Endothelial cell of umbilical vein (primary cell): Measurements from ENCODE around the gene GBF1. TPM values are rescaled to one million over a fixed set of nuclear protein-coding genes. Genes with fewer than 3 reads are reported as not detected.

Source experiments
- BruUV-seq: library from RNA; stranded (reverse); fragments of 400-500 nt; replicated peaks from 2 replicates; lab custom pipeline; 2021; lab: Mats Ljungman, UMichigan
- CTCF ChIA-PET: fragments of 300-600, 350-600 bp; sonication (Branson Sonifier 250); formaldehyde crosslinking; loops from one replicate; lab custom pipeline; 2021; ENCODE audit warnings: antibody characterized with exemption, inconsistent platforms; lab: Charles Lee
- POLR2A ChIA-PET: fragments of 300-600, 350-600 bp; sonication (Branson Sonifier 250); formaldehyde crosslinking; loops from one replicate; lab custom pipeline; 2021; ENCODE audit warnings: antibody characterized with exemption, inconsistent platforms; lab: Charles Lee
- DNase-seq: peaks from one replicate; pipeline ENCODE4 v3.0.0-alpha.2; 2011; ENCODE audit warnings: low read depth, low spot score
- FAIRE-seq: peaks from 2 replicates; lab custom pipeline; 2011; peaks lifted over from hg19 to GRCh38; lab: Jason Lieb, UNC
- H2AFZ ChIP-seq: 2 replicates; pipeline ENCODE4 v1.6.0; 2012; ENCODE audit warnings: low read depth, low read length, control low read depth, inconsistent platforms
- H3K27ac ChIP-seq: 2 replicates; pipeline ENCODE4 v1.5.1; 2011; ENCODE audit warnings: low read depth, mild to moderate bottlenecking, control low read depth, low read length, moderate library complexity; ENCODE audit not compliant: insufficient read depth
- H3K27me3 ChIP-seq, 2 experiments: 2 replicates each; pipeline versions ENCODE4 v1.6.0 to v1.6.1; 2011; ENCODE audit warnings: low read length in 2 of 2, mixed read lengths in 1 of 2; ENCODE audit not compliant: control insufficient read depth in 2 of 2, insufficient read depth in 2 of 2
- H3K36me3 ChIP-seq, 2 experiments: 2 replicates in 1 of 2; 3 replicates in 1 of 2; pipeline ENCODE4 v1.5.1; 2011; ENCODE audit warnings: low read length in 2 of 2, mild to moderate bottlenecking in 1 of 2, moderate library complexity in 1 of 2; ENCODE audit not compliant: control insufficient read depth in 2 of 2, insufficient read depth in 2 of 2; ENCODE audit errors: extremely low read depth in 1 of 2
- H3K4me1 ChIP-seq: 3 replicates; pipeline ENCODE4 v1.5.1; 2011; ENCODE audit warnings: mild to moderate bottlenecking, low read length; ENCODE audit not compliant: control insufficient read depth, insufficient read depth; ENCODE audit errors: extremely low read depth
- H3K4me2 ChIP-seq: 2 replicates; pipeline ENCODE4 v1.6.1; 2011; ENCODE audit warnings: low read length, control low read depth, mixed read lengths; ENCODE audit not compliant: insufficient read depth
- H3K4me3 ChIP-seq, 3 experiments: fragments of 200-600 bp in 1 of 3; sonication (generic), shearing (Covaris generic) in 1 of 3; replicated peaks in 1 of 3; 2 replicates each; pipeline ENCODE4 v1.5.1; 2011 to 2016; ENCODE audit warnings: control low read depth in 3 of 3, low read length in 3 of 3, mild to moderate bottlenecking in 2 of 3, inconsistent platforms in 1 of 3, low read depth in 1 of 3, moderate library complexity in 1 of 3; ENCODE audit not compliant: insufficient read depth in 1 of 3
- H3K79me2 ChIP-seq: 2 replicates; pipeline ENCODE4 v1.6.0; 2012; ENCODE audit warnings: low read length, inconsistent platforms; ENCODE audit not compliant: control insufficient read depth, insufficient read depth
- H3K9ac ChIP-seq: replicated peaks from 2 replicates; pipeline ENCODE3; 2011; ENCODE audit warnings: low read length, control low read depth; ENCODE audit not compliant: insufficient read depth; ENCODE audit errors: extremely low read depth
- H3K9me1 ChIP-seq: replicated peaks from 3 replicates; pipeline ENCODE4 v1.6.0; 2011; ENCODE audit warnings: mild to moderate bottlenecking, low read length; ENCODE audit not compliant: control insufficient read depth, insufficient read depth; ENCODE audit errors: extremely low read depth
- H3K9me3 ChIP-seq: replicated peaks from 2 replicates; pipeline ENCODE4 v1.5.1; 2012; ENCODE audit warnings: low read length, inconsistent platforms; ENCODE audit not compliant: control insufficient read depth, insufficient read depth
- H4K20me1 ChIP-seq: replicated peaks from 2 replicates; pipeline ENCODE3; 2011; ENCODE audit warnings: mild to moderate bottlenecking, low read length; ENCODE audit not compliant: control insufficient read depth, insufficient read depth; ENCODE audit errors: extremely low read depth
- EZH2 ChIP-seq: IDR thresholded peaks from 2 replicates; pipeline ENCODE4 v1.6.1; 2012; ENCODE audit warnings: borderline replicate concordance, low read depth, mild to moderate bottlenecking, moderate library complexity, low read length, inconsistent platforms; ENCODE audit not compliant: severe bottlenecking
- FOS ChIP-seq: IDR thresholded peaks from 2 replicates; pipeline ENCODE4 v1.6.1; 2011; ENCODE audit warnings: mild to moderate bottlenecking, low read length, moderate library complexity, borderline replicate concordance; ENCODE audit not compliant: insufficient read depth
- GATA2 ChIP-seq: IDR thresholded peaks from 2 replicates; pipeline ENCODE4 v1.7.0; 2011; ENCODE audit warnings: low read depth, mild to moderate bottlenecking, moderate library complexity, mixed read lengths, low read length; ENCODE audit not compliant: insufficient read length, insufficient read depth
- MAX ChIP-seq: IDR thresholded peaks from 2 replicates; pipeline ENCODE4 v1.6.1; 2011; ENCODE audit not compliant: insufficient read depth, insufficient read length
- MYC ChIP-seq: IDR thresholded peaks from one replicate; pipeline ENCODE4 v1.6.1; 2011; ENCODE audit warnings: mild to moderate bottlenecking, low read depth, low read length
- POLR2A ChIP-seq: IDR thresholded peaks from 2 replicates; pipeline ENCODE4 v1.6.1; 2012; ENCODE audit warnings: low read depth, mild to moderate bottlenecking, control low read depth, low read length
- POLR2AphosphoS5 ChIP-seq: IDR thresholded peaks from 2 replicates; pipeline ENCODE4 v1.6.1; 2012; ENCODE audit warnings: low read depth, mild to moderate bottlenecking, control low read depth, low read length, moderate library complexity; ENCODE audit not compliant: insufficient read depth
- dilution Hi-C: fragments of 300-500 bp; cut with MboI; formaldehyde crosslinking; loops from one replicate; pipeline ENCODE4 v1.15.0; 2019; ENCODE audit warnings: low sequenced_read_pairs; ENCODE audit not compliant: extremely low pct_ligation_motif_present
- intact Hi-C: fragments of 100-400 bp; cut with micrococcal nuclease; formaldehyde crosslinking; loops from one replicate; pipeline ENCODE4 v1.10.0; 2022
- polyA plus RNA-seq, 4 experiments: library from polyadenylated mRNA; depleted of rRNA in 3 of 4; stranded (reverse) in 3 of 4; unstranded in 1 of 4; fragments of >200 nt; gene quantifications; 2 replicates each; pipeline versions ENCODE4 v1.2.1 to v1.2.3, GENCODE V29; 2011 to 2012; ENCODE audit warnings: missing spikeins in 1 of 4
- total RNA-seq: library from RNA; stranded (reverse); gene quantifications from 2 replicates; pipeline ENCODE4 v1.2.3, GENCODE V29; 2021

Gene GBF1
- total and polyA plus RNA-seq, 2 donors (not counting 3 experiments of a cell fraction or from before 2014, with no cell fraction given), result 26.0 to 49.7 TPM

- DNase-seq (no peak), FAIRE-seq (no peak)
- ChIA-PET CTCF (interaction anchor here (1.2 kb wide), 1 partner anchor 65 kb away, joined by 3 read pairs; no protein-coding TSS in a partner anchor), POLR2A (no interaction called here)
- Histone ChIP-seq H3K9me3 (no peaks in the 10 kb centered on the region), H3K4me3 (no peak overlapping the region), H3K79me2 (peaks cover 48% of the 10 kb centered on the region), H3K9me1 (no peaks in the 10 kb centered on the region), H2AFZ (no peak overlapping the region), H3K4me2 (no peak overlapping the region), H3K27me3 (no peaks in the 10 kb centered on the region), H3K9ac (no peak overlapping the region), H3K36me3 (no peaks in the 10 kb centered on the region), H3K27ac (no peak overlapping the region), H3K4me1 (peaks cover 2% of the 10 kb centered on the region), H4K20me1 (peaks cover 7% of the 10 kb centered on the region)
- dilution Hi-C loops (no loop called here), intact Hi-C loops (no loop called here)
- BruUV-seq, result no TSS peak
- TF ChIP-seq MAX (no peak), POLR2AphosphoS5 (no peak), EZH2 (no peak), MYC (no peak), FOS (no peak), POLR2A (no peak)
These were observed 42.2 kb downstream of the GBF1 start for GRCh38 chr10:102287538-102287937.

- CTCF ChIA-PET, result interaction anchor here (1.2 kb wide), 1 partner anchor 64 kb away, joined by 3 read pairs; no protein-coding TSS in a partner anchor
- dilution Hi-C loops, result no loop called here
These were observed 42.7 kb downstream of the GBF1 start for GRCh38 chr10:102287991-102288390.

More at GRCh38 chr10:102287991-102288390, 42.7 kb downstream of the GBF1 start:
- H3K9me3 ChIP-seq, result no peaks in the 10 kb centered on the region
- no TSS peak for BruUV-seq
- POLR2A ChIA-PET, result no interaction called here
- TF ChIP-seq MYC (no peak), GATA2 (no peak), EZH2 (no peak), FOS (no peak)
- peaks cover 7% of the 10 kb centered on the region for H4K20me1 ChIP-seq
- no peak for DNase-seq
- no peaks in the 10 kb centered on the region for H3K36me3 ChIP-seq
- H3K9ac ChIP-seq, result no peak overlapping the region
- no peaks in the 10 kb centered on the region for H3K9me1 ChIP-seq
- H3K4me1 ChIP-seq, result peaks cover 2% of the 10 kb centered on the region
- FAIRE-seq, result no peak
- no peak overlapping the region for H3K4me3 ChIP-seq
- no peak overlapping the region for H2AFZ ChIP-seq
- no peak overlapping the region for H3K27ac ChIP-seq
- intact Hi-C loops, result no loop called here
- H3K4me2 ChIP-seq, result no peak overlapping the region
- peaks cover 46% of the 10 kb centered on the region for H3K79me2 ChIP-seq
- H3K27me3 ChIP-seq, result no peaks in the 10 kb centered on the region
